GM18907 (cell line): ENCODE results near the gene PPP2R2B.
A peak's percentile ranks its signal among the peaks of the same experiment; 100 is the strongest.

Experiments
- ATAC-seq: cut with Tn5 transposase; IDR thresholded peaks from one replicate; pipeline ENCODE4 v1.9.1; 2021; ENCODE audit warnings: mild to moderate bottlenecking, moderate library complexity; ENCODE audit not compliant: unreplicated experiment

The PPP2R2B gene

GRCh38 chr5:146888351-146888978 is 9.9 kb upstream of the PPP2R2B start:
- no peak for ATAC-seq

- no peak for ATAC-seq
Observed at GRCh38 chr5:146884066-146884626, 5.6 kb upstream of the PPP2R2B start.

DNA sequence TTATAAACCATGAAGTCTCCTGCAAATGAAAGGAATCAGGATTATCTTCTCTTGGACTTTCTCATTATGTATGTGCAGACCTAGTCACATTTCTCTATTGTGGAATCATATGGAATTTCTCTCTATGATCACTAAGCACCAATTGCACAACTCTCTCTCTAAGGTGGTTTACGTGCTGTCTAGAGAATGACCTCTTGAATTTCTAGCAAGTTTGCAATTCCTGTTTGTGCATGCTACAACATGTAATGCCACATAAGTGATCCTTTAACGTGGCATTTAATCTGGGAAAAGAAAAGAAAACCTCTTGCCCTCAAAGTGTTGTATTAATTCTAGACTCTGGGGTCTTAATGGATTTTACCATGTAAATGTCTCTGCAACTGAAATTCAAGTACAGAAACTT is 5.0 kb upstream of the PPP2R2B start:
- ATAC-seq, result no peak

- no peak for ATAC-seq
Observed at GRCh38 chr5:146880966-146881365, 2.4 kb upstream of the PPP2R2B start.

DNA sequence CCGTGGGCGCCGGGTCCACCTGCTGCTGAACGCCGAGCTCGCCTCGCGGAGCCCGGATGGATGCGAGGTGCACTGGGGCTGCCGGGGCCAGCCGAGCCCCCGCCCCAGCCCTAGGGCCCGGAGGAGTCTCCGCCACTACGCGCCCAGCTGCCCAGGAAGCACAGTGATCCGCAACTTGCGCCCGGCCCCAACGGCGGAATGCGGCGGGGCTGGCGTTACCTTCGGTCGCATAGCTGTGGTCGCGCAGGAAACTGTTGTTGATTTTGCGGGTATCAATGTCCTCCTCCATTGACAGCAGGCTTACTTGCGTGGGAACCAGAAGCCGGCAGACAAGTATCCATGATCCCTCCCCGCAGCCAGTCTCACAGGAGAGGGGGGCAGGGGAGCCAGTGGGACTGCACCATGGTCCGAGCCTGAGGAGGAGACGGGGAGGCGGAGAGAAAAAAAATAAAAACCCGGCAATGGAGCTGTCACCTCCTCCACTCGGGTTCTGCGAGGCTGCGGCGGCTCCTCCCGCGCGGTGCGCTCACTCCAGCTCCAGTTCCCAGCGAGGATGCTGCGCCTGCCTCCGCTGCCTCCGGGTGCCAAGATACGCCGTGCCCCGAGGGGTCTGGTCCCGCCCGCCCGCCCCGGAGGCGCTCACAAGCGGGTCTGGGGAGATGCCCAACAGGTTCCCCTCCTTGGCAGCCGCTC is 628 bp downstream of the PPP2R2B start:
- ATAC-seq, result peak; percentile 43

DNA sequence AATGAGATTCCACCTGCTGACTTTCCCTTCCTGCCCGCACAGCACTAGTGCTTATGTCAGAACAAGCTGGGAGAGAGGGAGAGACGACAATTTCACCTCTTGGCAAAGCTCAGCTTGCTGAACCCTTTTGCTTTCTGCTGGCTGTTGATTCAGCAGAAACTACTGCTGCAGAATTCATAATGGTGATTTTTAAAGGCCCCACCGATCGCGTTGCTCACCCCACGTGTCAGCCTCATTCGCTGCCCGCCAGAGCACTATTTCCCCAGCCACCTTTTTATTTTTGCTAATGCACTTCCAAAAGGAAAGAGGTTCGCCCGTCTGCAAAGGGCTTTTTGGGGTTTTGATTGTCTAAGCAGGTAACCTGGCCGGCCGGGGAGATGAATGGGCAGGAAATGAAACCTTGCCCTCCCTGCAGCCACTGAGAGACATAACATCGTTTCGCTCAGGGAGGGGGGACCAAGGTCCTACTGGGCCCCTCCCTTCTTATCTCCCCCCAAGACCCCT is 1.3 kb downstream of the PPP2R2B start:
- ATAC-seq, result peak; percentile 43

DNA sequence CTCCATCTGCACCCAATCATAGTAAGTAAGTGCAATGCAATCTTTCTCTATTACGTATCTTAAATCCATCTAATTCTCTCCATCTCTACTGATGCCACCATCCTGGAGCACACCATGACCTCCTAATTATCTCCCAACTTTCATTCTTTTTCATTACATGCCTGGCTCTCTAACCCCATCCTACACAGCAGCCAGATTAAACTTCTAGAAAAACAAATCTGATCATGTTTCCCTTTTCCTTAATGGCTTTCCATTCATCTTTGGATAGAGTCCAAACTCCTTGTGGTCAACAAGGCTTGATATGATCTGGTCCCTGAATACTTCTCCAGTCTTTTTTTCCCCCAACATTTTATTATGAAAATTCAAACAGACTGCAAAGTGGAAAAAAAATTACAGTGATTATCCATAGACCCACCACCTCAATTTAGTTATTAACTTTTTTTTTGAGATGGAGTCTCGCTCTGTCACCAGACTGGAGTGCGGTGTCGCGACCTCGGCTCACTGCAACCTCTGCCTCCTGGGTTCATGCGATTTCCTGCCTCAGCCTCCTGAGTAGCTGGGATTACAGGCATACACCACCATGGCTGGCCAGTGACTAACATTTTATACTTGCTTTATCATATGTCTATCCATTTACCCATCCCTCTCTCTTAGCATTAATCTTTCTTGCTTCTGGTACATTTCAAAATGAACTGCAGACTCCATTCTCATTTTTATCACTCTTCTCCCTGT is 5.2 kb downstream of the PPP2R2B start:
- no peak for ATAC-seq

- ATAC-seq, result no peak
Observed at GRCh38 chr5:146872188-146872587, 6.4 kb downstream of the PPP2R2B start.

GRCh38 chr5:146867996-146868708 is 10.4 kb downstream of the PPP2R2B start:
- ATAC-seq, result no peak

DNA sequence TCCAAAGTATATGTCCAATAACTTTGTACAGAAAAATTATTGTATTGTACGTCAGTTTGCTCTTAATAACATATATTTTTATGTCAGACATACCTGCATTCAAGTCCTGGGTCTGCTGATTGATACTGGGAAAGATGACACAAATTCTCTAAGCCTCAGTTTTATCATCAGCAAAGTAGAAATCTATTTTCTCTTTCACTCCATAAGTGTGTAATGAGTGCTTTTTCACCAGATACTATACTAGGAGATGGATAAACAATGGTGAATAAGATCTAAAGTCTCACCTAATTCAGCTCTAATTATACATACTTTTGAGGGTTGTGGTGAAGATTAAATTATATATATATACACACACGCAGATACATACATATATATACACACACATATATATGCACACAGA is 12.3 kb downstream of the PPP2R2B start:
- no peak for ATAC-seq

- ATAC-seq, result no peak
Observed at GRCh38 chr5:146862641-146863040, 15.9 kb downstream of the PPP2R2B start.

GRCh38 chr5:146860213-146860893 is 18.2 kb downstream of the PPP2R2B start:
- no peak for ATAC-seq

DNA sequence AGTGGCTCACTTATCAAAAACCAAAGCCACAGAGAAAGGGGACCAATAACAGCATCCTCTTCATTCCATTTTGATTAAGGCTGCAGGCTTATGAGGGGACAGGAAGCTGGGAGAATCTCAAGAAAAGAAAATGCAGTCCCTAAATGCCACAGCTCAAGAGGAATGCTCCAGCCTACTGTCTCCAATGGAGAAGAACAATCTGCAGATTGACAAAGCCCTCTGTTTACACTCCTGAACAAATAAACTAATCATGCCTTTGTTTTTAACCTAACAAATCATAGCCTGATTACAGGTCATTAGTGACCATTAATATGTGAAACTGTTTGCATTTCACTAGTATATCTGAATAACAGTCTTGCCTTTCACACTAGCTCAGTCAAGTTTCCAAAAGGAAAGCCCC is 26.5 kb downstream of the PPP2R2B start:
- ATAC-seq, result no peak

DNA sequence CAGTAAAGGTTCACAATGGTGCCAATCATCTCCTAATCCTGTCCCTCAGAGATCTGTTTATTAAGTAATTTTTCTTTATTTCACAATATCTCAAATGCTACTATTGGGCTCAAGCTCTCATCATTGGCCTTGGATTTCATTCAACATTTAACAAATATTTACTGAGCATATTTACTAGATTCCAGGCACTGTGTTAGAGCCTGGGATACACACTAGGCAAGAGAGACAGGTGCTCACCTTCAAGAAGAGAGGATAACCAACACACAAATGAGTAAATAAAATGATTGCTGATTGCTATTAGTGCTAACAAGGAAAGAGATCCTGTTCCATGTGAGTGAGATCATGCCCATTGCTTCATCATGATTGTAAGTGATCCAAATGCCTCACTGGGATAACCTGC is 27.4 kb downstream of the PPP2R2B start:
- ATAC-seq, result no peak

DNA sequence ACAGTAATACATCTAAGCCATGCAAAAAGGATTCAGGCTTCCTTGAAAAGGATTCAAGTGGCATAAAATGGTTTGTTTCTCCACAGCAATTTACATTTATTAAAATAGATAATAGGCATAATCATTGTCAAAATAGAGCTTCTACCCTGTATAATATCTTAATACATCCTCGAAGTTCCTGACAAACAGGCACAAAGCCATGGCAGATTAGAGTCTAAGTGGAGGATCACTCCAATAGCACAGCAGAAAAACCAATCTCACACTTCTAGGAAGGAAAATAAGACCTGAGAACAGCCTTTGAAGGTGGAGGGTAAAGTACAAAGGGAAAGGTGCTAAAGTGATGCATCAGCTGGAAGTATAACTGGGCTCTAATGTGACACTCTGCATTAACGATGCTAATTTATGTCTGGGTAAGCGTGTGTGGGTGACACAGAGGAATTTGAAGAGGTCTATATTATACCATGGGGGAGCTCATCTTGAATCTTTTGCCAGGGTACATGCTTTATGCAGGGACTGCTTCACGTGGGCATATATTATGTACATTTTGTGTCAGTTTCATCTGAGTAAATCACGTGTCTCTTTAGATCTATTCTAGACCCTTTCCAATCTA is 28.8 kb downstream of the PPP2R2B start:
- ATAC-seq, result no peak

GRCh38 chr5:146848133-146848532 is 30.4 kb downstream of the PPP2R2B start:
- no peak for ATAC-seq

DNA sequence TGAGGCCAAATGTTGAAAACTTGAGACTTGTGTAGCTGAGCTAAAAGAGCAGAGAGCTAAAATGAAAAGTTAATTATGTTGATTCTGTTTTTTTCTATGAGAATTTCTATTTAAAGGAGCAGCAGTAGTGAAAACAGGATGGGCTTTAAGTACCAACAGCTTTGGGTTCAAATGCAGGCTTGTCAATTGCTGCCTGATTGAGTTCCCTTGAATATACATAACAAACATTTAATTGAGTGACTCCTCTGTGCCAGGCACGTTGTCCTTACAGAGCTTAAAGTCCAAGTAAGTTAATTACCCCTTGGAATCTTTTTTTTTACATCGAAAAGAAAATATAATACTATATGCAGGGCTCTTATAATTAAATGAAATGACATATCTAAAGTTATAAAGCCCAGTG is 38.5 kb downstream of the PPP2R2B start:
- ATAC-seq, result no peak

- no peak for ATAC-seq
Observed at GRCh38 chr5:146836226-146836842, 42.2 kb downstream of the PPP2R2B start.

DNA sequence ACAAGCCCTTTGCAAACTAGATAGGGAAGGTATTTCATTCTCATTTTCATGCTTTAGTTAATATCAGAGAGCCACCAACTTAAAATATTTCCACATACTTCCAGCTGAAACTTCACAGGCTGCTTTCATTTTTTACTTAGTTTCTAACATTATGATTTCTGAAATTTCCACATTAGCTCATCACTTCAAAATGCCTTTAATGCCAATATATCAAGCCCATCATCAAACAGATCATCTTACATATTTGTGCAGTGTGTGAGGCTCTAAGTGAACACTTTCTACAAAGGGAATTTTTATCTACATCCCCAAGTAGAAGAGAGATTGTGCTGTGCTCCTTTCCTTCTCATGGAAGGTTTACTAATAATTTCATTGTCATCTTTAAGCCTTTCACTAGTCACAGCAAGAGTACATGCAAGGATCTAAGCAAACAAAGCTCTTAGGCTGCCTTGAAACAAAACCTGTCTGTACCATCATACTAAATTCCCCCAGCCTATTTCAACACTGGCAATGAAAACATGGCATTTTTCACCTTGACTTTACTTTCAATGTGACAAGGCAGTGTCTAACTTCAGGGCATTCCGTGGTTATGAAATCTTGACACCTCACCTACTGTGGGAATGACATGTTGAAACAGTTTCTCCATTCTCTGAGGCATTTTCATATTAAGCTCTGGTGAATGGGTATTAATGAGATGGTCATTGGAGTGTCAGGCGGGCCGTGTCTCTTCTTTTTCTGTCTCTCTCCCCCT is 45.4 kb downstream of the PPP2R2B start:
- no peak for ATAC-seq
